Hepatocyte (in vitro differentiated cells): ENCODE results near the gene CEP85L.

Source experiments
- EZH2 ChIP-seq: fragments of 200-600 bp; sonication (generic); IDR thresholded peaks from 2 replicates; pipeline ENCODE4 v1.6.1; 2016; ENCODE audit warnings: antibody characterized with exemption, mild to moderate bottlenecking, borderline replicate concordance
- EZH2phosphoT487 ChIP-seq: fragments of 200-600 bp; sonication (generic); IDR thresholded peaks from one replicate; pipeline ENCODE4 v1.6.1; 2018; ENCODE audit warnings: antibody characterized with exemption, mild to moderate bottlenecking, low read depth, moderate library complexity; ENCODE audit not compliant: unreplicated experiment, severe bottlenecking
- TF ChIP-seq, protein P1 (sequence below): fragments of 200-600 bp; sonication (generic); IDR thresholded peaks from 2 replicates; pipeline ENCODE4 v1.5.1; 2016; ENCODE audit warnings: antibody characterized with exemption, mild to moderate bottlenecking; ENCODE audit not compliant: poor library complexity

DNA sequence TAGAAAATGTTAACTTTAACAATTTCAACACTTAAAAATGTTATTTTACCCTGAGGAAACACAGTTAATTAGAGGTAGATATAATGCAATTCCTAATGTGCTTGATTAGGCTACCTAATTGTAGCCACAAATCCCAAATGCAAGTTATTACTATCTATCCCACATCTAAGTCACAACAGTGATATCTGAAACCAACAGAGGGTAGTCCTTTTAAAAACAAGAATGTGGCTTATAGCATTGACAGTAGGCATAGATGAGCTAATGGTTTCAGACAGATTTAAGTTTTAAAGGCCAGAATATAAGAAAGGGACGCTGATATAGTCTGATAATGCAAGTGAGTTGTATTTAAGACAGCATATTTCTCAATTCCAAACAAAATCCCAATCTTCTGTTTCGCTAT lies 80.3 kb downstream of the CEP85L start:
- TF ChIP-seq EZH2 (no peak), EZH2phosphoT487 (no peak)
- TF ChIP-seq, protein P1, sequence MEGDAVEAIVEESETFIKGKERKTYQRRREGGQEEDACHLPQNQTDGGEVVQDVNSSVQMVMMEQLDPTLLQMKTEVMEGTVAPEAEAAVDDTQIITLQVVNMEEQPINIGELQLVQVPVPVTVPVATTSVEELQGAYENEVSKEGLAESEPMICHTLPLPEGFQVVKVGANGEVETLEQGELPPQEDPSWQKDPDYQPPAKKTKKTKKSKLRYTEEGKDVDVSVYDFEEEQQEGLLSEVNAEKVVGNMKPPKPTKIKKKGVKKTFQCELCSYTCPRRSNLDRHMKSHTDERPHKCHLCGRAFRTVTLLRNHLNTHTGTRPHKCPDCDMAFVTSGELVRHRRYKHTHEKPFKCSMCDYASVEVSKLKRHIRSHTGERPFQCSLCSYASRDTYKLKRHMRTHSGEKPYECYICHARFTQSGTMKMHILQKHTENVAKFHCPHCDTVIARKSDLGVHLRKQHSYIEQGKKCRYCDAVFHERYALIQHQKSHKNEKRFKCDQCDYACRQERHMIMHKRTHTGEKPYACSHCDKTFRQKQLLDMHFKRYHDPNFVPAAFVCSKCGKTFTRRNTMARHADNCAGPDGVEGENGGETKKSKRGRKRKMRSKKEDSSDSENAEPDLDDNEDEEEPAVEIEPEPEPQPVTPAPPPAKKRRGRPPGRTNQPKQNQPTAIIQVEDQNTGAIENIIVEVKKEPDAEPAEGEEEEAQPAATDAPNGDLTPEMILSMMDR: no peak
